HL-60/S4 treated with retinoic acid at 250 ng/mL for 4 days and 3 days (cell line): ENCODE data around the gene NF1.
"Not testable (repeated sequence)": the region's sequence is repeated elsewhere in the genome, so short reads cannot be mapped to it uniquely, and the experiment has no call there.

Experiments used
- in situ Hi-C: fragments of 300-500 bp; cut with MboI; formaldehyde crosslinking; loops from 2 replicates; pipeline ENCODE4 v1.7.0; 2022; ENCODE audit warnings: low sequenced_read_pairs

NF1 gene

GRCh38 chr17:31094600-31095235 is at the start of gene NF1:
Gene NF1, plus strand, starts transcription at chr17:31094977. Its CDS starts 333 bp downstream, at chr17:31095310.
- in situ Hi-C loops: no loop called here

- in situ Hi-C loops: not testable (repeated sequence)
These were observed 47.8 kb upstream of the NF1 start for GRCh38 chr17:31046856-31047425.

- in situ Hi-C loops: no loop called here
These were observed 46.6 kb upstream of the NF1 start for GRCh38 chr17:31048142-31048541.

- in situ Hi-C loops: no loop called here
These were observed 46.0 kb upstream of the NF1 start for GRCh38 chr17:31048780-31049179.

GRCh38 chr17:31050948-31051347 is 43.8 kb upstream of the NF1 start:
- in situ Hi-C loops: no loop called here

- in situ Hi-C loops: no loop called here
These were observed 43.3 kb upstream of the NF1 start for GRCh38 chr17:31051506-31051905.

GRCh38 chr17:31052187-31052889 is 42.4 kb upstream of the NF1 start:
- in situ Hi-C loops: no loop called here

GRCh38 chr17:31053071-31053470 is 41.7 kb upstream of the NF1 start:
- in situ Hi-C loops: no loop called here

GRCh38 chr17:31054761-31055160 is 40.0 kb upstream of the NF1 start:
- in situ Hi-C loops: no loop called here

GRCh38 chr17:31058976-31059375 is 35.8 kb upstream of the NF1 start:
- in situ Hi-C loops: no loop called here

GRCh38 chr17:31060791-31061550 is 33.8 kb upstream of the NF1 start:
- in situ Hi-C loops: no loop called here

GRCh38 chr17:31061678-31062077 is 33.1 kb upstream of the NF1 start:
- in situ Hi-C loops: no loop called here

- in situ Hi-C loops: no loop called here
These were observed 32.4 kb upstream of the NF1 start for GRCh38 chr17:31062346-31062745.

- in situ Hi-C loops: no loop called here
These were observed 30.1 kb upstream of the NF1 start for GRCh38 chr17:31064707-31065106.

- in situ Hi-C loops: no loop called here
These were observed 27.0 kb upstream of the NF1 start for GRCh38 chr17:31067691-31068184.

GRCh38 chr17:31068291-31068690 is 26.5 kb upstream of the NF1 start:
- in situ Hi-C loops: no loop called here

GRCh38 chr17:31072186-31072585 is 22.6 kb upstream of the NF1 start:
- in situ Hi-C loops: no loop called here

GRCh38 chr17:31073411-31073810 is 21.4 kb upstream of the NF1 start:
- in situ Hi-C loops: no loop called here

- in situ Hi-C loops: no loop called here
These were observed 19.8 kb upstream of the NF1 start for GRCh38 chr17:31074772-31075555.

- in situ Hi-C loops: no loop called here
These were observed 16.5 kb upstream of the NF1 start for GRCh38 chr17:31078290-31078689.

- in situ Hi-C loops: no loop called here
These were observed 15.0 kb upstream of the NF1 start for GRCh38 chr17:31079731-31080130.
